GM12878 (cell line): ENCODE results near the gene TMC8. TPM values are rescaled to one million over a fixed set of nuclear protein-coding genes. Genes with fewer than 3 reads are reported as not detected.
A peak's percentile ranks its signal among the peaks of the same experiment; 100 is the strongest.

ENCODE experiments used
- CBX5 ChIP-seq: sonication (generic); IDR thresholded peaks from 2 replicates; pipeline ENCODE4 v1.6.1; 2016; ENCODE audit warnings: low read depth, moderate library complexity, mild to moderate bottlenecking, inconsistent platforms
- CEBPB ChIP-seq, 2 experiments: fragments of 150-350 bp in 1 of 2; IDR thresholded peaks; 2 replicates each; pipeline ENCODE4 v1.6.1; 2012 to 2014; ENCODE audit warnings: low read depth in 2 of 2, low read length in 2 of 2, borderline replicate concordance in 1 of 2, inconsistent platforms in 1 of 2
- CHD2 ChIP-seq: IDR thresholded peaks from 2 replicates; pipeline ENCODE4 v1.6.1; 2011; ENCODE audit warnings: low read depth, low read length, improper control_type of control experiment, borderline replicate concordance
- CTCF ChIP-seq, 3 experiments: IDR thresholded peaks in 2 of 3; conservative IDR thresholded peaks in 1 of 3; 2 replicates each; pipeline ENCODE4 v1.5.1; 2011; ENCODE audit warnings: low read depth in 3 of 3, low read length in 3 of 3, mild to moderate bottlenecking in 3 of 3, control low read depth in 2 of 3, moderate library complexity in 2 of 3, inconsistent platforms in 1 of 3, mixed read lengths in 1 of 3; ENCODE audit not compliant: control insufficient read depth in 2 of 3, insufficient read depth in 1 of 3; ENCODE audit errors: extremely low read depth in 1 of 3
- EED ChIP-seq: sonication (generic); IDR thresholded peaks from 2 replicates; pipeline ENCODE4 v1.6.1; 2016; ENCODE audit warnings: antibody characterized with exemption, low read depth
- FOXK2 ChIP-seq: fragments of 450-650 bp; IDR thresholded peaks from 2 replicates; pipeline ENCODE4 v1.6.1; 2017; ENCODE audit warnings: mild to moderate bottlenecking, moderate library complexity
- FOXM1 ChIP-seq: IDR thresholded peaks from 2 replicates; pipeline ENCODE4 v1.6.1; 2012; ENCODE audit warnings: low read depth, mild to moderate bottlenecking, inconsistent platforms, low read length, moderate library complexity
- IKZF2 ChIP-seq, 2 experiments: fragments of 450-650 bp; IDR thresholded peaks; 2 replicates each; pipeline ENCODE4 v1.6.1; 2017; ENCODE audit warnings: mild to moderate bottlenecking in 2 of 2, moderate library complexity in 2 of 2
- JUND ChIP-seq: IDR thresholded peaks from 2 replicates; pipeline ENCODE4 v1.6.1; 2012; ENCODE audit warnings: low read depth, mild to moderate bottlenecking, low read length, improper control_type of control experiment, moderate library complexity
- KDM1A ChIP-seq: fragments of 200-600 bp; sonication (generic); IDR thresholded peaks from 2 replicates; pipeline ENCODE4 v1.6.1; 2016; ENCODE audit warnings: borderline replicate concordance
- MLLT1 ChIP-seq: fragments of 450-650 bp; IDR thresholded peaks from 2 replicates; pipeline ENCODE4 v1.6.1; 2016; ENCODE audit warnings: mild to moderate bottlenecking
- MYC ChIP-seq: IDR thresholded peaks from 2 replicates; pipeline ENCODE4 v1.6.1; 2011; ENCODE audit warnings: mild to moderate bottlenecking, low read length, moderate library complexity, inconsistent platforms; ENCODE audit not compliant: insufficient read depth, insufficient replicate concordance, insufficient read length, severe bottlenecking
- POU2F2 ChIP-seq: IDR thresholded peaks from 3 replicates; pipeline ENCODE4 v1.6.1; 2011; ENCODE audit warnings: low read depth, mild to moderate bottlenecking, low read length, borderline replicate concordance
- SIN3A ChIP-seq: IDR thresholded peaks from 2 replicates; pipeline ENCODE4 v1.6.1; 2012; ENCODE audit warnings: low read depth, low read length, improper control_type of control experiment
- SMAD5 ChIP-seq: IDR thresholded peaks from 2 replicates; pipeline ENCODE4 v1.6.1; 2016; ENCODE audit warnings: antibody characterized with exemption, low read depth
- STAT3 ChIP-seq: IDR thresholded peaks from 2 replicates; pipeline ENCODE4 v1.6.1; 2011; ENCODE audit warnings: low read depth, low read length, improper control_type of control experiment
- TARDBP ChIP-seq: IDR thresholded peaks from 2 replicates; pipeline ENCODE4 v1.6.1; 2016; ENCODE audit warnings: borderline replicate concordance
- TCF12 ChIP-seq: IDR thresholded peaks from 2 replicates; pipeline ENCODE4 v1.6.1; 2011; ENCODE audit warnings: low read depth, mild to moderate bottlenecking, low read length
- TCF7 ChIP-seq: IDR thresholded peaks from 2 replicates; pipeline ENCODE4 v1.6.1; 2014; ENCODE audit warnings: antibody characterized with exemption, borderline replicate concordance
- ZBED1 ChIP-seq: IDR thresholded peaks from 2 replicates; pipeline ENCODE4 v1.6.1; 2016; ENCODE audit warnings: borderline replicate concordance
- ZBTB33 ChIP-seq: fragments of 450-650 bp; IDR thresholded peaks from 2 replicates; pipeline ENCODE4 v1.6.1; 2017; ENCODE audit warnings: mild to moderate bottlenecking
- ZSCAN29 ChIP-seq: fragments of 450-650 bp; IDR thresholded peaks from 2 replicates; pipeline ENCODE4 v1.6.1; 2017; ENCODE audit warnings: mild to moderate bottlenecking, moderate library complexity
- ZZZ3 ChIP-seq: IDR thresholded peaks from 2 replicates; pipeline ENCODE4 v1.6.1; 2011; ENCODE audit warnings: low read depth; ENCODE audit not compliant: control insufficient read depth, insufficient read length
- polyA plus RNA-seq, 11 experiments: library from polyadenylated mRNA; depleted of rRNA in 4 of 11; unstranded in 6 of 11; stranded (reverse) in 5 of 11; fragments of >200 nt; fragmentation: Nextera tagmentation in 4 of 11; fragmentation: Illumina TruSeq in 1 of 11; extraction: Ambion mirVana in 4 of 11; extraction: Trizol in 1 of 11; gene quantifications; 1 replicate in 1 of 11; 2 replicates in 10 of 11; pipeline versions ENCODE4 v1.2.1 to v1.2.3, GENCODE V29; 2011 to 2016; ENCODE audit warnings: inconsistent platforms in 2 of 11, missing spikeins in 2 of 11, low read depth in 1 of 11
- total RNA-seq, 4 experiments: library from RNA; depleted of rRNA in 3 of 4; stranded (reverse); fragments of >200 nt in 3 of 4; fragmentation: Illumina TruSeq in 1 of 4; extraction: Trizol in 1 of 4; gene quantifications; 2 replicates each; pipeline versions ENCODE4 v1.2.1 to v1.2.3, GENCODE V29; 2013 to 2021
- TF ChIP-seq, protein P1 (sequence below): IDR thresholded peaks from 2 replicates; pipeline ENCODE4 v1.6.1; 2011; ENCODE audit warnings: low read depth, mild to moderate bottlenecking, low read length, moderate library complexity, borderline replicate concordance; ENCODE audit errors: extremely low read depth
- TF ChIP-seq, protein P2 (sequence below): fragments of 450-650 bp; IDR thresholded peaks from 2 replicates; pipeline ENCODE4 v1.6.1; 2014; ENCODE audit warnings: mild to moderate bottlenecking

Gene TMC8
- total and polyA plus RNA-seq, 10 of the 15 experiments (the other 5 are each of a cell fraction or from before 2014, with no cell fraction given), result 2.7 to 128 (median 40.0) TPM

DNA sequence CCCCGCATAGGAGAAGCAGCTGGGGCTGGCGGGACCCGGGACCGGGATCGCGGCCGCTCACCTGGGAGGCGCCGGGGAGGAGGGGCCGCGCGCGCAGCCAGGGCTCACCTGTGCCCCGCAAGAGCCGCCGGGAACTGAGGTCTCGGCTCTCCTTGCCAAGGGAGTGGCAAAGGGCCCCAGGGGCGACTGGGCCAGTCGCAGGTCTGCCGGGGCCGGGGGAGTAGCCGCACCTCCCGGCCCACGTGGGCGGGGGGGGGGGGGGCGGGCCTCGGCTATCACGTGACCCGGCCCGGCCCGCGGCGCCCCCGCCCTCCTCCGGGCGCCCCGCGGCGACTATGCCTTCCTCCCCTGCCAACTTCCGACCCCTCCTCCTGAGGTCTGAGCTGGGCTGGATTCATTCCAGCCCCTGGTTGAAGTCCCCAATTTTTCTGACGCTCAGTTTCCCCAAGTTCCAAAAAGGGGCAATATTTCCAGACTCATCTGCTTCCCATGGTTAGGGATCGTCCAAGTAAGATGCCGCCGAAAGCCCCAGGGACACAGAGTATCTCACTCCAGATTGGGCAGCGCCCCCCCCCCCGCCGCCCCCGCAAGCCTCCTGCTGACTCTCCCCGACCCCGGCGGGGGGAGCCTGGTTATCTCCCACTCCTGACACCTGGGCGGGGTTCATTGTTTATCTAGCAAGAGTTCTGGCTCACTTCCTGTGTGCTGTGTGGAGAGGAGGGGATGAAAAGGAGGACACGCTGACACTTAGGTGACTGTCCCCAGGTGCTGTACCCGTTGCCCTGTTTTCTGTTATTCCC is 1.8 kb upstream of the TMC8 start, which contains the start of gene TMC6 (continued):
- TF ChIP-seq CTCF (IDR thresholded peaks at IDR 0.05 in 2 of 3, conservative IDR thresholded peaks at IDR 0.05 in 1 of 3; ENCODE audit: control insufficient read depth in 2 of 3, extremely low read depth in 1 of 3, insufficient read depth in 1 of 3, low read depth in 3 of 3, low read length in 3 of 3) (no peak), ZBTB33 (no peak), MYC (no peak), CHD2 (0 out of 2 replicates have a peak, but pooled peaks have one; percentile 10), FOXM1 (no peak), KDM1A (no peak), IKZF2 (IDR thresholded peaks at IDR 0.05) (peak; percentile 66 to 76), TARDBP (no peak), ZBED1 (no peak), JUND (no peak), TCF12 (no peak), CBX5 (no peak), TCF7 (no peak), SMAD5 (no peak), SIN3A (no peak), ZZZ3 (no peak), EED (peak; percentile 35; the same call in 1 of the 2 replicates), FOXK2 (no peak), MLLT1 (peak; percentile 8; the same call in 1 of the 2 replicates), POU2F2 (peak; percentile 58; the same call in 1 of the 3 replicates), STAT3 (no peak), CEBPB (IDR thresholded peaks at IDR 0.05; ENCODE audit: borderline replicate concordance in 1 of 2, low read depth in 2 of 2, low read length in 2 of 2) (no peak), ZSCAN29 (no peak)
- TF ChIP-seq, protein P1, sequence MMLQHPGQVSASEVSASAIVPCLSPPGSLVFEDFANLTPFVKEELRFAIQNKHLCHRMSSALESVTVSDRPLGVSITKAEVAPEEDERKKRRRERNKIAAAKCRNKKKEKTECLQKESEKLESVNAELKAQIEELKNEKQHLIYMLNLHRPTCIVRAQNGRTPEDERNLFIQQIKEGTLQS, result no peak
- TF ChIP-seq, protein P2, sequence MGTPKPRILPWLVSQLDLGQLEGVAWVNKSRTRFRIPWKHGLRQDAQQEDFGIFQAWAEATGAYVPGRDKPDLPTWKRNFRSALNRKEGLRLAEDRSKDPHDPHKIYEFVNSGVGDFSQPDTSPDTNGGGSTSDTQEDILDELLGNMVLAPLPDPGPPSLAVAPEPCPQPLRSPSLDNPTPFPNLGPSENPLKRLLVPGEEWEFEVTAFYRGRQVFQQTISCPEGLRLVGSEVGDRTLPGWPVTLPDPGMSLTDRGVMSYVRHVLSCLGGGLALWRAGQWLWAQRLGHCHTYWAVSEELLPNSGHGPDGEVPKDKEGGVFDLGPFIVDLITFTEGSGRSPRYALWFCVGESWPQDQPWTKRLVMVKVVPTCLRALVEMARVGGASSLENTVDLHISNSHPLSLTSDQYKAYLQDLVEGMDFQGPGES, result no peak
